K562 (cell line): ENCODE data around the gene TRMT112. TPM values are rescaled to one million over a fixed set of nuclear protein-coding genes. Genes with fewer than 3 reads are reported as not detected.

Source experiments
- ASH1L ChIP-seq: fragments of 450-650 bp; IDR thresholded peaks from 2 replicates; pipeline ENCODE4 v1.6.1; 2018; ENCODE audit warnings: borderline replicate concordance, mild to moderate bottlenecking, low read depth; ENCODE audit not compliant: partially characterized antibody
- BRCA1 ChIP-seq, 2 experiments: fragments of 450-650 bp in 1 of 2; sonication (generic) in 1 of 2; formaldehyde crosslinking in 1 of 2; IDR thresholded peaks; 2 replicates each; pipeline versions ENCODE4 v1.5.0 to v1.6.1; 2017 to 2020; ENCODE audit warnings: mild to moderate bottlenecking in 1 of 2, missing genetic modification reagents in 1 of 2
- CHD2 ChIP-seq: IDR thresholded peaks from 2 replicates; pipeline ENCODE4 v1.6.1; 2011; ENCODE audit warnings: low read depth, low read length
- ESRRA ChIP-seq: fragments of 450-650 bp; IDR thresholded peaks from 2 replicates; pipeline ENCODE4 v1.6.1; 2014; ENCODE audit warnings: low read depth, mild to moderate bottlenecking, moderate library complexity, borderline replicate concordance
- HDAC2 ChIP-seq: fragments of 450-650 bp; IDR thresholded peaks from 2 replicates; pipeline ENCODE4 v1.6.1; 2016; ENCODE audit warnings: mild to moderate bottlenecking
- HDAC6 ChIP-seq: IDR thresholded peaks from 2 replicates; pipeline ENCODE4 v1.6.1; 2012; ENCODE audit warnings: low read depth, mild to moderate bottlenecking, control low read depth, inconsistent platforms, low read length, moderate library complexity
- HEY1 ChIP-seq: fragments of 250-450 bp; sonication (Bioruptor Pico); IDR thresholded peaks from 2 replicates; pipeline ENCODE4 v1.5.0; 2020; ENCODE audit warnings: mild to moderate bottlenecking, moderate library complexity, borderline replicate concordance
- HOXB6 ChIP-seq: fragments of 250-450 bp; sonication (Bioruptor Pico); IDR thresholded peaks from 2 replicates; pipeline ENCODE4 v1.5.1; 2022; ENCODE audit warnings: mild to moderate bottlenecking, borderline replicate concordance
- MAZ ChIP-seq, 2 experiments: fragments of 450-650 bp in 1 of 2; sonication (generic) in 1 of 2; formaldehyde crosslinking; IDR thresholded peaks in 1 of 2; conservative IDR thresholded peaks in 1 of 2; 2 replicates each; pipeline versions ENCODE4 v1.4.0 to v1.5.0; 2020; ENCODE audit warnings: mild to moderate bottlenecking in 1 of 2, missing genetic modification reagents in 1 of 2
- NELFE ChIP-seq: IDR thresholded peaks from 2 replicates; pipeline ENCODE4 v1.6.1; 2011; ENCODE audit warnings: mild to moderate bottlenecking; ENCODE audit not compliant: insufficient read depth, insufficient read length
- NR2C1 ChIP-seq, 2 experiments: fragments of 450-650 bp; IDR thresholded peaks; 2 replicates each; pipeline ENCODE4 v1.6.1; 2017; ENCODE audit warnings: mild to moderate bottlenecking in 2 of 2, antibody characterized with exemption in 1 of 2, inconsistent platforms in 1 of 2, missing compliant biosample characterization in 1 of 2, missing genetic modification characterization in 1 of 2
- SREBF2 ChIP-seq: sonication (generic); formaldehyde crosslinking; IDR thresholded peaks from 2 replicates; pipeline ENCODE4 v1.4.0; 2020; ENCODE audit warnings: mild to moderate bottlenecking, missing genetic modification reagents
- SRF ChIP-seq, 2 experiments: fragments of 250-450, 450-650 bp in 1 of 2; sonication (Bioruptor Pico) in 1 of 2; sonication (generic) in 1 of 2; formaldehyde crosslinking; IDR thresholded peaks; 2 replicates each; pipeline versions ENCODE4 v1.5.0 to v1.5.1; 2020 to 2022; ENCODE audit warnings: mild to moderate bottlenecking in 1 of 2, missing genetic modification reagents in 1 of 2
- TEAD4 ChIP-seq, 2 experiments: sonication (generic) in 1 of 2; formaldehyde crosslinking in 1 of 2; IDR thresholded peaks; 2 replicates each; pipeline versions ENCODE4 v1.6.1 to v1.8.0; 2012 to 2022; ENCODE audit warnings: borderline replicate concordance in 1 of 2, inconsistent platforms in 1 of 2, low read length in 1 of 2, mild to moderate bottlenecking in 1 of 2, missing genetic modification reagents in 1 of 2
- ZNF76 ChIP-seq: fragments of 250-450 bp; sonication (Bioruptor Pico); IDR thresholded peaks from 2 replicates; pipeline ENCODE4 v1.4.0; 2020; ENCODE audit warnings: mild to moderate bottlenecking, moderate library complexity, borderline replicate concordance
- polyA plus RNA-seq, 8 experiments: library from polyadenylated mRNA; depleted of rRNA in 4 of 8; stranded (reverse) in 5 of 8; unstranded in 3 of 8; fragments of >200 nt; fragmentation: Nextera tagmentation in 2 of 8; fragmentation: Illumina TruSeq in 1 of 8; extraction: Ambion mirVana in 2 of 8; extraction: Trizol in 1 of 8; gene quantifications; 2 replicates each; pipeline versions ENCODE4 v1.2.1 to v1.2.3, GENCODE V29; 2011 to 2014; ENCODE audit warnings: inconsistent platforms in 1 of 8, missing spikeins in 1 of 8
- total RNA-seq, 7 experiments: library from RNA; depleted of rRNA in 6 of 7; stranded (reverse); fragments of >200 nt in 6 of 7; fragmentation: Illumina TruSeq in 2 of 7; extraction: Trizol in 2 of 7; gene quantifications; 2 replicates each; pipeline versions ENCODE4 v1.2.1 to v1.2.3, GENCODE V29; 2011 to 2021; ENCODE audit warnings: low replicate concordance in 1 of 7
- TF ChIP-seq, protein P1 (sequence below): fragments of 450-650 bp; formaldehyde crosslinking; IDR thresholded peaks from 2 replicates; pipeline ENCODE4 v1.4.0; 2020; ENCODE audit warnings: mild to moderate bottlenecking, moderate library complexity
- TF ChIP-seq, protein P2 (sequence below): fragments of 200-800 bp; sonication (Bioruptor generic); IDR thresholded peaks from 2 replicates; pipeline ENCODE4 v1.6.1; 2017; ENCODE audit warnings: missing genetic modification characterization, missing compliant biosample characterization
- TF ChIP-seq, protein P3 (sequence below), 2 experiments: fragments of 450-650 bp in 1 of 2; sonication (generic) in 1 of 2; formaldehyde crosslinking in 1 of 2; IDR thresholded peaks in 1 of 2; conservative IDR thresholded peaks in 1 of 2; 2 replicates each; pipeline versions ENCODE4 v1.6.1 to v1.8.1; 2016 to 2023; ENCODE audit warnings: mild to moderate bottlenecking in 2 of 2, moderate library complexity in 2 of 2, inconsistent platforms in 1 of 2, missing genetic modification reagents in 1 of 2
- TF ChIP-seq, protein P4 (sequence below): fragments of 250-450 bp; sonication (Bioruptor Pico); IDR thresholded peaks from 2 replicates; pipeline ENCODE4 v1.8.0; 2021; ENCODE audit warnings: moderate library complexity, mild to moderate bottlenecking, inconsistent platforms

Gene TRMT112
- total and polyA plus RNA-seq, 9 of the 15 experiments (the other 6 are each of a cell fraction or from before 2014, with no cell fraction given), result 162 to 444 (median 300) TPM

DNA sequence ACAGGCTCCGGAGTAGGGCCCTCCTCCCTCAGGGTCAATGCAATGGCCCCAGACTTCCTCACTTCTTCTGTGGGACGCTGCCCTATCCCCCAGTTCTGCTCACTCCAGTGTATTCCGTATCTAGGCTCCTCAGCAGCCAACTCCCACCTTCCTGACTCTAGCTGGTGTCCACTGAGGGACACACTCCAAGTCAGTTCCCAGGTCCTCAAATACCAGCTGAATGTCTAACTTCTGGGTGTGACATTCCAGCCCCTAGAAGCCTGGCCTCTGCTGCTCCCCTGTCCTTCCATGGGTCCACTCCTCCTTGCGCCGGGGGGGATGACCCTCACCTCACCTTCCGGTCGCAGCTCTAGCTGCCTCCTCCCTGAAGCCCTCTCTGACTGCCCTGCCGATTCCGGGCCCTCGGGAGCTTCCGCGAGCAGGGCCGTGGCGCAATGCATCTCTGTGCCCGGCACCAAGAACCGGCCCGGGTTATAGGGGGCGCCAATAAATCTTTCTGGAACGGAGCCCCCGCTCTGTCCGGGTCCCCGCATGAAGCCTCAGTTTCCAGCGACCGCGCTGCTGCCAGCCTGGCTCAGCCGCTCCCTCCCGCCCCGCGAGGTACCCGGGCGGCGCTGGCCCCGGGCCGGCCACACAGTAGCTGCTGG lies 48.3 kb downstream of the TRMT112 start (continued):
- TF ChIP-seq, protein P1, sequence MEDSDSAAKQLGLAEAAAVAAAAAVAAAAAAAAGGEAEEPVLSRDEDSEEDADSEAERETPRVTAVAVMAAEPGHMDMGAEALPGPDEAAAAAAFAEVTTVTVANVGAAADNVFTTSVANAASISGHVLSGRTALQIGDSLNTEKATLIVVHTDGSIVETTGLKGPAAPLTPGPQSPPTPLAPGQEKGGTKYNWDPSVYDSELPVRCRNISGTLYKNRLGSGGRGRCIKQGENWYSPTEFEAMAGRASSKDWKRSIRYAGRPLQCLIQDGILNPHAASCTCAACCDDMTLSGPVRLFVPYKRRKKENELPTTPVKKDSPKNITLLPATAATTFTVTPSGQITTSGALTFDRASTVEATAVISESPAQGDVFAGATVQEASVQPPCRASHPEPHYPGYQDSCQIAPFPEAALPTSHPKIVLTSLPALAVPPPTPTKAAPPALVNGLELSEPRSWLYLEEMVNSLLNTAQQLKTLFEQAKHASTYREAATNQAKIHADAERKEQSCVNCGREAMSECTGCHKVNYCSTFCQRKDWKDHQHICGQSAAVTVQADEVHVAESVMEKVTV, result 0 out of 2 replicates have a peak, but pooled peaks have one; percentile 19
- peak in 1 of 2 experiments; percentile 51; a peak in 1 of 4 replicates for TF ChIP-seq MAZ (CRISPR knock-in tag; conservative IDR thresholded peaks at IDR 0.05 in 1 of 2, IDR thresholded peaks at IDR 0.05 in 1 of 2)
- TF ChIP-seq, protein P2, sequence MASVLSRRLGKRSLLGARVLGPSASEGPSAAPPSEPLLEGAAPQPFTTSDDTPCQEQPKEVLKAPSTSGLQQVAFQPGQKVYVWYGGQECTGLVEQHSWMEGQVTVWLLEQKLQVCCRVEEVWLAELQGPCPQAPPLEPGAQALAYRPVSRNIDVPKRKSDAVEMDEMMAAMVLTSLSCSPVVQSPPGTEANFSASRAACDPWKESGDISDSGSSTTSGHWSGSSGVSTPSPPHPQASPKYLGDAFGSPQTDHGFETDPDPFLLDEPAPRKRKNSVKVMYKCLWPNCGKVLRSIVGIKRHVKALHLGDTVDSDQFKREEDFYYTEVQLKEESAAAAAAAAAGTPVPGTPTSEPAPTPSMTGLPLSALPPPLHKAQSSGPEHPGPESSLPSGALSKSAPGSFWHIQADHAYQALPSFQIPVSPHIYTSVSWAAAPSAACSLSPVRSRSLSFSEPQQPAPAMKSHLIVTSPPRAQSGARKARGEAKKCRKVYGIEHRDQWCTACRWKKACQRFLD, result peak; percentile 87; the same call in 1 of the 2 replicates
- no peak for TF ChIP-seq SREBF2 (CRISPR knock-in tag)
- TF ChIP-seq, protein P3, sequence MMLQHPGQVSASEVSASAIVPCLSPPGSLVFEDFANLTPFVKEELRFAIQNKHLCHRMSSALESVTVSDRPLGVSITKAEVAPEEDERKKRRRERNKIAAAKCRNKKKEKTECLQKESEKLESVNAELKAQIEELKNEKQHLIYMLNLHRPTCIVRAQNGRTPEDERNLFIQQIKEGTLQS (IDR thresholded peaks at IDR 0.05), result no peak
- TF ChIP-seq, protein P3 (CRISPR knock-in tag; conservative IDR thresholded peaks at IDR 0.05), result no peak
- no peak for TF ChIP-seq CHD2
- no peak for TF ChIP-seq HDAC6
- no peak for TF ChIP-seq ZNF76 (CRISPR knock-in tag)
- peak; percentile 65 for TF ChIP-seq HDAC2
- 0 out of 4 replicates have a peak, but pooled peaks of 1 of the 2 experiments have one; percentile 20 for TF ChIP-seq SRF (CRISPR knock-in tag; IDR thresholded peaks at IDR 0.05)
- no peak for TF ChIP-seq ASH1L
- peak; percentile 83 for TF ChIP-seq ESRRA
- no peak; the same call in 1 of the 2 replicates for TF ChIP-seq TEAD4 (IDR thresholded peaks at IDR 0.05; ENCODE audit: low read length)
- 0 out of 2 replicates have a peak, but pooled peaks have one; percentile 36 for TF ChIP-seq TEAD4 (CRISPR knock-in tag; IDR thresholded peaks at IDR 0.05; ENCODE audit: borderline replicate concordance)
- TF ChIP-seq, protein P4, sequence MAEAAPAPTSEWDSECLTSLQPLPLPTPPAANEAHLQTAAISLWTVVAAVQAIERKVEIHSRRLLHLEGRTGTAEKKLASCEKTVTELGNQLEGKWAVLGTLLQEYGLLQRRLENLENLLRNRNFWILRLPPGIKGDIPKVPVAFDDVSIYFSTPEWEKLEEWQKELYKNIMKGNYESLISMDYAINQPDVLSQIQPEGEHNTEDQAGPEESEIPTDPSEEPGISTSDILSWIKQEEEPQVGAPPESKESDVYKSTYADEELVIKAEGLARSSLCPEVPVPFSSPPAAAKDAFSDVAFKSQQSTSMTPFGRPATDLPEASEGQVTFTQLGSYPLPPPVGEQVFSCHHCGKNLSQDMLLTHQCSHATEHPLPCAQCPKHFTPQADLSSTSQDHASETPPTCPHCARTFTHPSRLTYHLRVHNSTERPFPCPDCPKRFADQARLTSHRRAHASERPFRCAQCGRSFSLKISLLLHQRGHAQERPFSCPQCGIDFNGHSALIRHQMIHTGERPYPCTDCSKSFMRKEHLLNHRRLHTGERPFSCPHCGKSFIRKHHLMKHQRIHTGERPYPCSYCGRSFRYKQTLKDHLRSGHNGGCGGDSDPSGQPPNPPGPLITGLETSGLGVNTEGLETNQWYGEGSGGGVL (CRISPR knock-in tag), result no peak
- no peak for TF ChIP-seq HOXB6 (CRISPR knock-in tag)
- no peak for TF ChIP-seq BRCA1 (IDR thresholded peaks at IDR 0.05)
- no peak for TF ChIP-seq BRCA1 (CRISPR knock-in tag; IDR thresholded peaks at IDR 0.05)
- TF ChIP-seq HEY1, result peak; percentile 75; the same call in 1 of the 2 replicates
- TF ChIP-seq NR2C1 (IDR thresholded peaks at IDR 0.05), result no peak
- TF ChIP-seq NR2C1 (tag; IDR thresholded peaks at IDR 0.05), result peak; percentile 70
- no peak for TF ChIP-seq NELFE
